Measurements from ENCODE around the gene SPACA6.

GRCh38 chr19:51724543-51724942 lies 31.4 kb downstream of the SPACA6 start:
- TF ChIP-seq RAD21 (IDR thresholded peaks at IDR 0.05 in 1 of 2, conservative IDR thresholded peaks at IDR 0.05 in 1 of 2; ENCODE audit: low read depth in 2 of 2, low read length in 2 of 2) (no peak), CTCF (IDR thresholded peaks at IDR 0.05; ENCODE audit: control extremely low read depth in 1 of 3, insufficient read depth in 1 of 3, low read depth in 1 of 3, low read length in 3 of 3) (no peak), POLR2AphosphoS5 (IDR thresholded peaks at IDR 0.05; ENCODE audit: low read depth, low read length) (no peak), CREB1 (IDR thresholded peaks at IDR 0.05) (no peak), POU5F1 (IDR thresholded peaks at IDR 0.05; ENCODE audit: low read depth, low read length) (no peak)
